ENCODE data around the gene MFF. TPM values are rescaled to one million over a fixed set of nuclear protein-coding genes. Genes with fewer than 3 reads are reported as not detected.
A peak's percentile ranks its signal among the peaks of the same experiment; 100 is the strongest.
"Not testable (repeated sequence)": the region's sequence is repeated elsewhere in the genome, so short reads cannot be mapped to it uniquely, and the experiment has no call there.

Gene MFF
- polyA plus RNA-seq, 4 donors = 68.8 to 86.6 (median 80.9) TPM

GRCh38 chr2:227370791-227371312 lies 45.8 kb downstream of the MFF start:
- no peak overlapping the region for H3K27ac ChIP-seq (ENCODE audit: low read depth in 1 of 3, low read length in 2 of 3)
- no peaks in the 10 kb centered on the region for H3K27me3 ChIP-seq (ENCODE audit: control insufficient read depth in 3 of 3, insufficient read depth in 3 of 3, low read length in 3 of 3)
- FAIRE-seq = no peak
- H3K36me3 ChIP-seq (ENCODE audit: control insufficient read depth in 3 of 3, insufficient read depth in 2 of 3, low read depth in 1 of 3, low read length in 3 of 3) = peaks cover 0 to 11% (median 2%) of the 10 kb centered on the region in 3 donors
- no peaks in the 10 kb centered on the region for H3K4me1 ChIP-seq (ENCODE audit: control insufficient read depth in 3 of 3, insufficient read depth in 2 of 3, low read depth in 1 of 3, low read length in 2 of 3)
- H3K4me3 ChIP-seq (ENCODE audit: low read depth in 1 of 3, low read length in 3 of 3) = no peak overlapping the region
- 73 to 88% (median 84%) methylated on average over 9 of the region's 9 CpGs for WGBS, 3 donors
- H3K9me3 ChIP-seq (ENCODE audit: control insufficient read depth in 2 of 2, insufficient read depth in 1 of 2, low read depth in 1 of 2, low read length in 1 of 2) = no peaks in the 10 kb centered on the region
- DNase-seq = no peak

- peaks cover 0 to 6% (median 0%) of the 10 kb centered on the region in 3 donors for H3K36me3 ChIP-seq (ENCODE audit: control insufficient read depth in 3 of 3, insufficient read depth in 2 of 3, low read depth in 1 of 3, low read length in 3 of 3)
- no peaks in the 10 kb centered on the region for H3K4me1 ChIP-seq (ENCODE audit: control insufficient read depth in 3 of 3, insufficient read depth in 2 of 3, low read depth in 1 of 3, low read length in 2 of 3)
- H3K27me3 ChIP-seq (ENCODE audit: control insufficient read depth in 3 of 3, insufficient read depth in 3 of 3, low read length in 3 of 3) = no peaks in the 10 kb centered on the region
- WGBS, 3 donors = 91 to 93% (median 91%) methylated on average over 10 of the region's 10 CpGs
- no peak for DNase-seq
- no peaks in the 10 kb centered on the region for H3K9me3 ChIP-seq (ENCODE audit: control insufficient read depth in 2 of 2, insufficient read depth in 1 of 2, low read depth in 1 of 2, low read length in 1 of 2)
- no peak overlapping the region for H3K4me3 ChIP-seq (ENCODE audit: low read depth in 1 of 3, low read length in 3 of 3)
- FAIRE-seq = no peak
- no peak overlapping the region for H3K27ac ChIP-seq (ENCODE audit: low read depth in 1 of 3, low read length in 2 of 3)
These were observed 48.3 kb downstream of the MFF start for GRCh38 chr2:227373389-227373788.

- WGBS, 3 donors = 64 to 85% (median 72%) methylated on average over 6 of the region's 6 CpGs
- H3K4me3 ChIP-seq (ENCODE audit: low read depth in 1 of 3, low read length in 3 of 3) = no peak overlapping the region
- FAIRE-seq (no peak), DNase-seq (no peak)
- no peak overlapping the region for H3K27ac ChIP-seq (ENCODE audit: low read depth in 1 of 3, low read length in 2 of 3)
- H3K4me1 ChIP-seq (ENCODE audit: control insufficient read depth in 3 of 3, insufficient read depth in 2 of 3, low read depth in 1 of 3, low read length in 2 of 3) = no peaks in the 10 kb centered on the region
- no peaks in the 10 kb centered on the region for H3K27me3 ChIP-seq (ENCODE audit: control insufficient read depth in 3 of 3, insufficient read depth in 3 of 3, low read length in 3 of 3)
- H3K9me3 ChIP-seq (ENCODE audit: control insufficient read depth in 2 of 2, insufficient read depth in 1 of 2, low read depth in 1 of 2, low read length in 1 of 2) = no peaks in the 10 kb centered on the region
- H3K36me3 ChIP-seq (ENCODE audit: control insufficient read depth in 3 of 3, insufficient read depth in 2 of 3, low read depth in 1 of 3, low read length in 3 of 3) = peaks cover 0 to 6% (median 0%) of the 10 kb centered on the region in 3 donors
These were observed 49.1 kb downstream of the MFF start for GRCh38 chr2:227374158-227374557.

- H3K27ac ChIP-seq (ENCODE audit: low read depth in 1 of 3, low read length in 2 of 3) = peak overlapping the region in 2 of 3 donors; percentile 50 to 84
- no peaks in the 10 kb centered on the region for H3K9me3 ChIP-seq (ENCODE audit: control insufficient read depth in 2 of 2, insufficient read depth in 1 of 2, low read depth in 1 of 2, low read length in 1 of 2)
- peak; percentile 92 for FAIRE-seq
- DNase-seq = peak; percentile 78 to 95
- WGBS, 3 donors = 15 to 51% (median 32%) methylated on average over 9 of the region's 9 CpGs
- peak overlapping the region in 2 of 3 donors; percentile 57 to 63 for H3K4me3 ChIP-seq (ENCODE audit: low read depth in 1 of 3, low read length in 3 of 3)
- H3K36me3 ChIP-seq (ENCODE audit: control insufficient read depth in 3 of 3, insufficient read depth in 2 of 3, low read depth in 1 of 3, low read length in 3 of 3) = no peaks in the 10 kb centered on the region
- peaks cover 0 to 8% (median 2%) of the 10 kb centered on the region in 3 donors for H3K4me1 ChIP-seq (ENCODE audit: control insufficient read depth in 3 of 3, insufficient read depth in 2 of 3, low read depth in 1 of 3, low read length in 2 of 3)
- H3K27me3 ChIP-seq (ENCODE audit: control insufficient read depth in 3 of 3, insufficient read depth in 3 of 3, low read length in 3 of 3) = no peaks in the 10 kb centered on the region
These were observed 51.8 kb downstream of the MFF start for GRCh38 chr2:227376656-227377396.

GRCh38 chr2:227377467-227378351 lies 52.7 kb downstream of the MFF start:
- Histone ChIP-seq H3K27me3 (ENCODE audit: control insufficient read depth in 3 of 3, insufficient read depth in 3 of 3, low read length in 3 of 3) (no peaks in the 10 kb centered on the region), H3K4me1 (ENCODE audit: control insufficient read depth in 3 of 3, insufficient read depth in 2 of 3, low read depth in 1 of 3, low read length in 2 of 3) (peaks cover 0 to 8% (median 2%) of the 10 kb centered on the region in 3 donors), H3K4me3 (ENCODE audit: low read depth in 1 of 3, low read length in 3 of 3) (peak overlapping the region in 2 of 3 donors; percentile 57 to 63), H3K9me3 (ENCODE audit: control insufficient read depth in 2 of 2, insufficient read depth in 1 of 2, low read depth in 1 of 2, low read length in 1 of 2) (no peaks in the 10 kb centered on the region), H3K27ac (ENCODE audit: low read depth in 1 of 3, low read length in 2 of 3) (peak overlapping the region; percentile 16 to 84 (median 81)), H3K36me3 (ENCODE audit: control insufficient read depth in 3 of 3, insufficient read depth in 2 of 3, low read depth in 1 of 3, low read length in 3 of 3) (no peaks in the 10 kb centered on the region)
- no peak for DNase-seq
- WGBS, 3 donors = 39 to 62% (median 60%) methylated on average over 8 of the region's 8 CpGs
- FAIRE-seq = no peak

GRCh38 chr2:227378371-227378782 lies 53.3 kb downstream of the MFF start:
- peaks cover 0 to 8% (median 2%) of the 10 kb centered on the region in 3 donors for H3K4me1 ChIP-seq (ENCODE audit: control insufficient read depth in 3 of 3, insufficient read depth in 2 of 3, low read depth in 1 of 3, low read length in 2 of 3)
- H3K9me3 ChIP-seq (ENCODE audit: control insufficient read depth in 2 of 2, insufficient read depth in 1 of 2, low read depth in 1 of 2, low read length in 1 of 2) = no peaks in the 10 kb centered on the region
- 31 to 65% (median 61%) methylated on average over 4 of the region's 4 CpGs for WGBS, 3 donors
- FAIRE-seq (no peak), DNase-seq (no peak)
- no peaks in the 10 kb centered on the region for H3K27me3 ChIP-seq (ENCODE audit: control insufficient read depth in 3 of 3, insufficient read depth in 3 of 3, low read length in 3 of 3)
- H3K27ac ChIP-seq (ENCODE audit: low read depth in 1 of 3, low read length in 2 of 3) = peak overlapping the region; percentile 16 to 84 (median 81)
- H3K4me3 ChIP-seq (ENCODE audit: low read depth in 1 of 3, low read length in 3 of 3) = peak overlapping the region in 2 of 3 donors; percentile 57 to 63
- H3K36me3 ChIP-seq (ENCODE audit: control insufficient read depth in 3 of 3, insufficient read depth in 2 of 3, low read depth in 1 of 3, low read length in 3 of 3) = no peaks in the 10 kb centered on the region

GRCh38 chr2:227379095-227379494 lies 54.0 kb downstream of the MFF start, which contains the start of gene TM4SF20:
Gene TM4SF20, minus strand, starts transcription at chr2:227379306. Its CDS starts 38 bp downstream, at chr2:227379268.
- 21 to 60% (median 39%) methylated on average over 4 of the region's 4 CpGs for WGBS, 3 donors
- FAIRE-seq = peak; percentile 97
- H3K4me3 ChIP-seq (ENCODE audit: low read depth in 1 of 3, low read length in 3 of 3) = peak within 1 kb of the TSS in 2 of 3 donors; percentile 57 to 63

GRCh38 chr2:227382241-227382835 lies 57.3 kb downstream of the MFF start:
- FAIRE-seq; H3K27ac ChIP-seq (ENCODE audit: low read depth in 1 of 3, low read length in 2 of 3); H3K27me3 ChIP-seq (ENCODE audit: control insufficient read depth in 3 of 3, insufficient read depth in 3 of 3, low read length in 3 of 3); DNase-seq; H3K36me3 ChIP-seq (ENCODE audit: control insufficient read depth in 3 of 3, insufficient read depth in 2 of 3, low read depth in 1 of 3, low read length in 3 of 3); H3K4me3 ChIP-seq (ENCODE audit: low read depth in 1 of 3, low read length in 3 of 3); H3K9me3 ChIP-seq (ENCODE audit: control insufficient read depth in 2 of 2, insufficient read depth in 1 of 2, low read depth in 1 of 2, low read length in 1 of 2): not testable (repeated sequence)
- H3K4me1 ChIP-seq (ENCODE audit: control insufficient read depth in 3 of 3, insufficient read depth in 2 of 3, low read depth in 1 of 3, low read length in 2 of 3) = peaks cover 3 to 23% (median 5%) of the 10 kb centered on the region in 3 donors
- 75 to 93% (median 91%) methylated on average over 2 of the region's 2 CpGs for WGBS, 3 donors

More at GRCh38 chr2:227379095-227379494, 54.0 kb downstream of the MFF start, which contains the start of gene TM4SF20:
- Histone ChIP-seq H3K9me3 (ENCODE audit: control insufficient read depth in 2 of 2, insufficient read depth in 1 of 2, low read depth in 1 of 2, low read length in 1 of 2) (no peaks in the 10 kb centered on the region), H3K36me3 (ENCODE audit: control insufficient read depth in 3 of 3, insufficient read depth in 2 of 3, low read depth in 1 of 3, low read length in 3 of 3) (no peaks in the 10 kb centered on the region), H3K27ac (ENCODE audit: low read depth in 1 of 3, low read length in 2 of 3) (peak within 1 kb of the TSS; percentile 16 to 84 (median 81)), H3K27me3 (ENCODE audit: control insufficient read depth in 3 of 3, insufficient read depth in 3 of 3, low read length in 3 of 3) (no peaks in the 10 kb centered on the region), H3K4me1 (ENCODE audit: control insufficient read depth in 3 of 3, insufficient read depth in 2 of 3, low read depth in 1 of 3, low read length in 2 of 3) (peaks cover 2 to 8% (median 3%) of the 10 kb centered on the region in 3 donors)
- peak; percentile 61 to 81 for DNase-seq

Measured in small intestine (tissue), 7 donors.